HG02973 (cell line): Measurements from ENCODE around the gene NUS1.
A peak's percentile ranks its signal among the peaks of the same experiment; 100 is the strongest.
"Not testable (repeated sequence)": the region's sequence is repeated elsewhere in the genome, so short reads cannot be mapped to it uniquely, and the experiment has no call there.

Experiments
- ATAC-seq: cut with Tn5 transposase; IDR thresholded peaks from one replicate; pipeline ENCODE4 v1.9.1; 2021; ENCODE audit warnings: moderate library complexity; ENCODE audit not compliant: unreplicated experiment

The NUS1 gene

DNA sequence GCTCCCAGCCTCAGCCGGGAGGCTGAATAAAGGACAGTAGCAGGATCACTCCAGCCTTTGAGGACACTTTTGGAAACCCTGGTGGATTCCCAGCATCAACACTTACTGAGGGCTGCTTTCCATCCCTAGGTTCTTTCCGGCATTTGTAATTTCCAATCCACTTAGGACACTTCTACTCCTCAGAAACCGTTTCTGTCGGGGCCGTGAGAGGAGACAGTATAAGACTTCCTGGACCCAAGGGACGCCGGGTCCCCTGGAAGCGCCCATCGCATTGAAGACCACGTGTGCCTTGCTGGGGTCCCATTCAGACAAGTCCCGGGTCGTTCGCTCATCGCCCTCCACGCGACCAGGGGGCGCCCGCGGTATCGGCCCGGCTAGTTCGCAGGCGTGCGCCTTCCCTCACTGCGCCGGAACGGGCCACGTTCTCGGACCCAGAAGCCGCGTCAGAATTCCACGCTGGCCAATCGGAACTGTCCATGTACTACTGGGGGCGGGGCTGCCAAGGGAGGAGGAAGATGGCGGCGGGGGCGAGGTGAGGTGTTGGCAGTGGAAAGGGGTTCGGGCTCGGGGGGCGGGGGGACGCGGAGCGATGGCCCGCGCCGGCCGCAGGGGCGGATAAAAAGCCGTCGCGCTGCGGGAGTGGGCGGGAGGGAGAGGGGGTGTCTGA lies at the start of gene NUS1:
TSS of gene NUS1 (plus strand) at position 479 of the 667 bp plus-strand sequence. CDS start 202 bp downstream, outside the sequence.
- peak; percentile 97 for ATAC-seq

DNA sequence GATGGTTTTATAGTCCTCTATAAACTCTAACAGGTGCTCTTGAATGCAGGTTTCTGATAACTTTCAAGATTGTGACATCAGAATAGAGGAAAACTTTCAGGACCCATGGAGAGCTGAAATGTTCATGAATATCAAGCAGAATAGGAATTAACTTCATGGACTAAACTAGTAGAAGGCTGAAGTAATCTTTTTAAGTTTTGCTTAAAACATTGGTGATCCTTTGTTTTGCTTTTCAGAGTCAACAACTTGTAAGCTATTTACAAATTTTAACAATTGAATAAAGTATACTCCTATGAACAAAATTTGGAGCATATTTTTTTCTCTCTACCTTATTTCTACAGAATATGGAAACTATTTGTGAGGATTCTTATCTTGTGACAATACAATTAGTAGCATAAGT lies 47.7 kb upstream of the NUS1 start:
- no peak for ATAC-seq

DNA sequence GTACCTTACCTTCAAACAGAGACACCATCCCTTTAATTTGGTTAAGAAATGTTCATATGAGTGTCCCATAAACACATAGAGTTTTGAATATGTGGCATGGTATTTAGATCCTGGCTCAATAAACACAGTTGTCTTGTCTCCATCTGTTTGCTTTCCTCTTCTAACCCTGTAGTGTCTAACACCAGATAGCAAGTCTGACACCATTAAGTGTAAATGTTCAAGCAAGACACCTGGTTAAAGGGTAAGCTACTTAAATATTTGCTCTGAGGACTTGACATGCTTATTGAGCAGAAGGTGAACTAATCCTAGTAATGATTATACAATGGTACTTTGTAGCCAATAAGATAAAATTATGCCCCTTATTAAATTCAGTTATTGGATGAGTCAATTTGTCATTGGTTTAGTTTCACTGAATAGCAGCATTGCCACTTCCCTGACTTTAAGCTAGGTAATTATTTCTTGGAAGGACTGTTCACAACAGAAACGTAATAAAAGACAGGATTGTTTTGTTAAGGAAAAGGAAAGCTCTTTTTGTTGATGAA lies 46.1 kb upstream of the NUS1 start:
- no peak for ATAC-seq

DNA sequence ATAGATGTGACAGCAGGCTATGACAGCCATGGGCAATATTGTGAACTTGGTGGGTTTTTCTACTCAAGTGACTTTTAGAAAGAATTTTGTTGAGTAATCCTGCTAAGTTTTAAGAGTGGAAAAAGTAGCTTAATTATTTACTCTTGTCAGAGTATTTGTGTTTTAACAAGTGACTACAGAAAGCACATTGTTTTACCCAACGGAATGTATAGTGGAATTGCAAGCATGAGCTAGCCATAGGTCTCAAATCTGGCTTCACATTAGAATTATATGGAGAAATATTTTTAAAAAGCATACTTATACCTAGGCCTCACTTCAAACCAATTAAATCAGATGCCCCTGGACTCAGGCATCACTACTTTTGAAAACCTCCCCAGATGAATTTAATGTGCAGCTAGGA lies 37.5 kb upstream of the NUS1 start:
- ATAC-seq, result no peak

DNA sequence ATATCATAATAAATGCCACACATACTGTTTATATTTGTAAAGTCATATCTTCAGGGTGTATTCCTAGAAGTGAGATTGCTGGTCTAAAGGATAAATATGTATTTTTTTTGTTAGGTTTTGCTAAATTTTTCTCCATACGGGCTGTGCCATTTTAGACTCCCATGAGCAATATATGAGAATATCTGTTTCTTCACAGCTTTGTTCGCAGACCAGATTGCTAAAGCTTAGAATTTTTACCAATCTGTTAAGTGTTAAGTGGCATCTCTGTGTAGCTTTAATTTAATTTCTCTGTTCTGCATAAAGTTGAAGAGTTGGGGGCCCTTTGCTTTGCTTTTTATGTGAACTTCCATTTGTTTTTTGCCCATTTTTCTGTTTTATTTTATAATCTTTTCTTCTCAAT lies 32.3 kb upstream of the NUS1 start:
- ATAC-seq, result no peak

DNA sequence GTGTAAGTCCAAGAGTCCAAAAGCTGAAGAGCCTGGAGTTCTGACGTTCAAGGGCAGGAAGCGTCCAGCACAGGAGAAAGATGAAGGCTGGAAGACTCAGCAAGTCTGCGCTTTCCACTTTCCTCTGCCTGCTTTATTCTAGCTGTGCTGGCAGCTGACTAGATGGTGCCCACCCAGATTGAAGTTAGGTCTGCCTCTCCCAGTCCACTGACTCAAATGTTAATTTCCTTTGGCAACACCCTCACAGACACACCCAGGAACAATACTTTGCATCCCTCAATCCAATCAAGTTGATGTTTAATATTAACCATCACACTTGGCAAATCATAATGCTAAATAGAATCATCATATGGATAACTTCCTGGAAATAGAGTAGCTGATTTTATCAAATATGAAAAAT lies 23.3 kb upstream of the NUS1 start:
- not testable (repeated sequence) for ATAC-seq

DNA sequence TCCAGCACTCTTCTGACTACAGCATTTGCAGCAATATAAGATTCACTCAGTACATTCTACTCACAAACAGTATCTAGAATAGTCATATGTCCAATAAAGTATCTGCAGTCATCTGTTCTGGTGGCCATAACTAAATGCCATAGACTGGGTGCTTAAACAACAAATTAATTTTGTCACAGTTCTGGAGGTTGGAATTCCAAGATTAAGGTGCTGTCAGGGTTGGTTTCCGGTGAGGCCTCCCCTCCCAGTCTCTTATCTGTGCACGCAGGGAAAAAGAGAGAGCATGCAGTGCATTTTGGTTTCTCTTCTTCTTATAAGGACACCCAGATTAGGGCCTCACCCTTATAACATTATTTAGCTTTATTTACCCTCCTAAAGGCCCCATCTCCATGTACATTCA lies 21.3 kb upstream of the NUS1 start:
- ATAC-seq, result no peak

DNA sequence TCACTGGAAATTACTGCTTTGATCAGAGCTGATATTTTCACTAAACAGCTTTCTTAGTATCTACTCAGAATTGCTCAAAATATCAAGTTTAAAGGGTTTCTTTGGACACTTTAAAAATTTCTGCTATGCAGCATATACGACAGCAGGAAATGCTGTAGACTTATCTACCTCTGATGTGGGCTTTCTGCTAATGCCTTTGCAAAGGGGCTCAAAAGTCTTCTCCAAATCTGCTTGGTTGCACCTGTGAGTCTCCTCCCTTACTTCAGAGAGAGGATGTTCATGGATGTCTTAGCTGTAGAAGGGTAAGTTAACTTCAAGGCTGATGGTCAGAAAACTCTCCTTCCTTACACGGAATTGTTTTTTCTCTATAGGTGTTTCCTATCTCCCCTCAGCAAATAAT lies 19.9 kb upstream of the NUS1 start:
- no peak for ATAC-seq

DNA sequence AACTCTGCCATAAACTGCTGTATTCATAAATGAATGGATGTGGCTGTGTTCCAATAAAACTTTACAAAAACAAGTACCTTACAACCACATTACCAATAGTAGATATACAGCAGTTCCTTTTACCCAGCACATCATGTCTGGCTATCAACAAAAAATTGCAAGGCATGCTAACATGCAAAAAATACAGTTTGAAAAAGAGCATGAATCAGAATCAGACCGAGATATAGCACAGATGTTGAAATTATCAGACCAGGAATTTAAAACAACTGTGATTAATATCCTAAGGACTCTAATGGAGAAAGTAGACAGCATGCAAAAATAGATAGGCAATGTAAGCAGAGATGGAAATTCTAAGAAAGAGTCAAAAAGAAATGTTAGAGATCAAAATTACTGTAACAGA lies 8.4 kb upstream of the NUS1 start:
- ATAC-seq, result no peak

DNA sequence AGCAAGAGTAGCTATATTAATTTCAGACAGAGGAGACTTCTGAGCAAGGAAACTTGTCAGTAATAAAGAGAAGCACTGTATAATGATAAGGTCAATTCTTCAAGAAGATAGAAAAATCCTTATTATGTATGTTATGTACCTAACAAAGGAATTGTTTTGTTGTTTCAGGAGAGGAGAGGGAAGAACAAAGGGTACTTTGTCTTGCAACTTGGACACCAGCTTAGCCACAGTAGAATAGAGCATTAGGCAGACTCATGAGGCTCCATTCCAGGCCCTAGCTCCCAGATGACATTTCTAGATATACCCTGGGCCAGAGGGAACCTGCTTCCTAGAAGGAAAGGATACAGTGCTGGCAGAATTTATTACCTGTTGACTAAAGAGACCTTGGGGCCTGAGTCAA lies 6.5 kb upstream of the NUS1 start:
- no peak for ATAC-seq

DNA sequence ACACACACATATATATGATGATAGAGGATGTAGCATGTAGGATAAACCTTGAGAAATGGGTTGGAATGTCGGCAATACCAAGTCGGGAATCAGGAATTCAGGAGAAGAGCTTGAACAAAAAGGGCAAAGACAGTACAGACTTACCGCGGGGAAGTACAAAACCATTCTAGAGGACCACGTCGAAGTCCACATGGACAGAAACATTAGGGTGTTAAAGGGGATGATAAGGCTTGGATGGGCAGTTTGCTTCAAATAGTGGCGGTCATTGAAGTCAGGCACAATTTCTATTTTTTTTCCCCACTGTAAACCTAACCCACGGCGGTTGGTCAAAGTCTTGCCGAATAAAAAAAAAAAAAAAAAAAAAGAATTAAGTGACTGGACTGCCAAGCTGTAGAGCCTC lies 766 bp upstream of the NUS1 start:
- ATAC-seq, result no peak

DNA sequence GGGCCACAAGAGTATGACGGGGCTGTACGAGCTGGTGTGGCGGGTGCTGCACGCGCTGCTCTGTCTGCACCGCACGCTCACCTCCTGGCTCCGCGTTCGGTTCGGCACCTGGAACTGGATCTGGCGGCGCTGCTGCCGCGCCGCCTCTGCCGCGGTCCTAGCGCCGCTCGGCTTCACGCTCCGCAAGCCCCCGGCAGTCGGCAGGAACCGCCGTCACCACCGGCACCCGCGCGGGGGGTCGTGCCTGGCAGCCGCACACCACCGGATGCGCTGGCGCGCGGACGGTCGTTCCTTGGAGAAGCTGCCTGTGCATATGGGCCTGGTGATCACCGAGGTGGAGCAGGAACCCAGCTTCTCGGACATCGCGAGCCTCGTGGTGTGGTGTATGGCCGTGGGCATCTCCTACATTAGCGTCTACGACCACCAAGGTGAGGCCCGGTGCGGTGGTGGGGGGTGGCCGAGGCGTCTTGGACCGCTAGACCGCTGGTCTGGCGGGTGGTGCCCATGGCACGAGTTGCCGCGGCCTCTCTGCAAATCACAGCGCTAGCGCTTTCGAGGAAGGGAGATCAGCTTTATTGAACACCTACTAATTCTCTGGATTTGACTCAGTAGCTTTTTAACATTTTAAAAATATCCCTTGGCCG lies 511 bp downstream of the NUS1 start:
- peak; percentile 22 for ATAC-seq

DNA sequence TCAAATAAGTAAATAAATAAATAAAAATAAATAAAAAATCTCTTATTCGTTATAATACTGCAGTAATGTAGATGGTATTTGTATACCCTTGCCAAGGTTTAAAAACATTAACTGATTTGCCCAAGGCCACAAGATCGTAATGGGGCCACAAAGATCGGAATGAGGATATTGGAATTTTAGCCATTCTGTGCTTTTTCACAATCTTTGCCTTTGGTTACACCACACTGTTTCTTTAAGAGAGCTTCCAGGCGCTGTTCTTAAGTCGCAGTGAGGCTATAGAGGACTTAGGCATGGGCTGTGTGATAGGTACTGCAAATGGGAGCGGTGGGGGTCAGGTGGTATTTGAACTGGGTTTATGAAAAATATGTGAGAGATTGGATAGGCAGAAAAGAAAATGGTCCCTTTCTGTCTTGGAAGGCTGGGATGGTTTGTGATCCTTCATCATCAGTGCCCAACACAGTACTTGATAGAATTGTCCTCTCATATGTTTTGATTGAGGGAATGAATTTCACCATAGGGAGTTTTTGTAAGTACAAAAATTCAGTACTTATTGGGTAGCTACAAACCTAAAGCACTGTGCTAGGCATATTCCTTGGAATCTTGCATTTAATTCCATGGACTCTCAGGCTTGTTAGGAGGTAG lies 1.4 kb downstream of the NUS1 start:
- ATAC-seq, result no peak

DNA sequence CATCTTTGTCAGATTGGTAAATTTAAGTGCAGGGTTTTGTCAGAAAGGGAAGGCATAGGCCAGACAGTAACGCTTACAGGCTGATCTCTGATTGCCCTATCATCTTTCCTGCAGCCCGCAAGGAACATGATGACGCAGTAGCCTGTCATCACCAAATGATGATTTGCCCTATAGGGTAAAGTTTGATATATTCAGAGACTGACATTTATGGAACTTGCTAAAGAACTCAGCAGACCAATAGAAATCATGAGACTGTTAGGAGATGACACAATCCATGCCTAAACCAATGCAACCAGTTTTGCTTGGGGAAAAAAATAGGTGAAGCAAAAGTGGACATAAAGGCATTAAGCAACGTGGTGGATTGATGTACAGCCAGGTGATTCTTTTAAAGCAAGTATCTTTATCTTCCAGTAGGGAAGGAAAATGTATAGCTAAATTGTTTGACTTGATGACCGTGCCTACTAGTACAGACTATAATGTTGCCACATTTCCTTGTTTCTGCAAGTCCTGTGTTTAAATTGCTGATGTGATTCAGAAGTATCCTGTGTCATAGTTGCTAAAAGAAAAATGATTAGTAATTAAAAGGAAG lies 2.4 kb downstream of the NUS1 start:
- no peak for ATAC-seq

DNA sequence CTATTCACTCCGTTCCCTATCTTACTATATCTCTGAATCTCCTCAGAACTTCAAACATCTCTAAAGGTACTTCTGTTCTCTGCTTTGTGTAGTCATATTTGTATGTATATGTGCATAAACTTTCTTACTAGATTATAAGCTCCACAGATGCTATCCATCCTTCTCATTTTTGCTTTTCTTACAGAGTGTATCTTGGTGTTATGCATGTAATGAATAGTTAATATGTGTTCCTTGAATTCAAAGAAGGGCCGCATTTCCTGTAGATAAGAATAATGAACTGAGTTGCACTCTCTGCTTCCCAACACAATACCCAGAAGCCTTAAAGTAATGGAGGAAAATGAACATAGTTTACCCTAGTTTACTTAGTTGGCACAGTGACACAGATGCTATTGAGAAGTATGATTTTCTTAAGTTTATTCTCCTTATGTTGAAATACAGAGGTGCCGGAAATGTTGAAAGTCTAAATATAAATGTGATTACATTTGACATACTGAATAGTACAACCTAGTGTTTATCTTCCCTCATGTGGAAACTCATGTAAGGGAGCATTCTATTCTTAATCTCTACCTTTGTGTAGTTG lies 6.0 kb downstream of the NUS1 start:
- no peak for ATAC-seq

DNA sequence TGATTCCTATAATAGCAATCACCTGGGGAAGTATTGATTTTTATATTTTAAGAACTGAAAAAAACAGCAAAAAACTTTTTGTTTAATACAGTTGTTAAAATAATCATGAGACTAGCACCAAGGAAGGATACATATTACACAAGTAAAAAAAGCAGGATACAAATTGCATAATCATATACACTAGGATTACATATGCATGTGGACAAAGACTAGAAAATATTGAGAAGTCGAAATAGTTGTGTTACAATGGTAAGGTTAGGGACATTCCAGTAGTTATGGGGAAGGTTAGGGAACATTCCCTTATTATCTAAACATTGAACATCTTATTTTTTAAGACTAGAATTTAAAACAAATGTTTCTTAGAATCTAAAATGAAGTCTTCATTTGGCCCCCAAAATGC lies 9.5 kb downstream of the NUS1 start:
- ATAC-seq, result no peak

DNA sequence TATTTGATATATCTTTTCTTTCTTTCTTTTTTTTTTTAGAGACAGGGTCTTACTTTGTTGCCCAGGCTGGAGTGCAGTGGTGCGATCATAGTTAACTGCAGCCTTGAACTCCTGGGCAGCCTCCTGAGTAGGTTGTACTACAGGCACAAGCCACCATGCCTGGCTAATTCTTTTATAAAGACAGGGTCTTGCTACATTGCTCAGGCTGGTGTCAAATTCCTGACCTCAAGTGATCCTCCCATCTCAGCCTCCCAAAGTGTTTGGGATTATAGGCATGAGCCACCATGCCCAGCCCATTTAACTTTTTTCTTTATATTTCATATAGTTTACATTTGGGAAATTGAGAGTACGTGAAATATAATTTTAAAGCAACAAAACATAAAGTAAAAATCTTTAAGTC lies 10.1 kb downstream of the NUS1 start:
- ATAC-seq, result no peak

DNA sequence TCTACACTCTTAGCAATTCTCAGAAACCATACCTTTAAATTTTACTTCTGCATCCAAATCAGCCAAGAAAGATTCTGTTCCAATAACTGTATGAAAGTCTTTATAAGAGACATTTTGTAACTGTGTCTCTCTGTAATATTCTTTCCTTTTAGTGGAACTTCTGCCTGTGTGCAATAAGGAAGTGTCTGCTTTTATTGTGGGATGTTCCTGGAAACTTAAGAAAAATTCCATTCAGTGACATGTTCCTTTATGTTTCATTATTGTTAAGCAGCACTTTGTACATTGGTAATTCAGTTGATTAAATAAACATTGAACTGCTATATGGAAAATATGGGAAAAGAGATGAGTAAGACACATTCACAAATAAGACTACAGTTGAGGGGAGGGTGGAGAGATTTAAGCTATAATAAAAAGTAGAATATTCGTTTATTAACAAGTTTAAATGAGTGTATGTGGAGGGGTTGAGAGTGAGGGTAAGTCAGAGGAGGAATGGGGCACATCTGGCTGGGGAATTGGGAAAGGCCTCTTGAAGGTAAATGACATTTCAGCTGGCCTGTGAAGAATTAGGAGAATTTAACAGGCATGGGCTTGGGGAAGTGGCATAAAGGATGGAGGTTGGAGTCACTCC lies 11.9 kb downstream of the NUS1 start:
- ATAC-seq, result no peak

DNA sequence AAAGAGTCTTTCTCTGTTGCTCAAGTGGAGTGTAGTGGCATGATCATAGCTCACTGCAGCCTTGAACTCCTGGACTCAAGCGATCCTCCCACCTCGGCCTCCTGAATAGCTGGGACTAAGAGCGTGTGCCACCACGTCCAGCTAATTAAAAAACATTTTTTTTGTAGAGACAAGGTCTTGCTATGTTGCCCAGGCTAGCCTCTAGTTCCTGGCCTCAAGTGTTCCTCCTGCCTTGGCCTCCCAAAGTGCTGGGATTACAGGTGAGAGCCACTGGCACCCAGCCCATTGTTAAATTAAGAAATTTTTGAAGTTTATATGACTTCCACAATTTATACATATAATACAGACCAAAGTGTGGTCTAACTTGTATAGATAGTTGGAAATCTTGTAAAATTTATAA lies 14.3 kb downstream of the NUS1 start:
- not testable (repeated sequence) for ATAC-seq

DNA sequence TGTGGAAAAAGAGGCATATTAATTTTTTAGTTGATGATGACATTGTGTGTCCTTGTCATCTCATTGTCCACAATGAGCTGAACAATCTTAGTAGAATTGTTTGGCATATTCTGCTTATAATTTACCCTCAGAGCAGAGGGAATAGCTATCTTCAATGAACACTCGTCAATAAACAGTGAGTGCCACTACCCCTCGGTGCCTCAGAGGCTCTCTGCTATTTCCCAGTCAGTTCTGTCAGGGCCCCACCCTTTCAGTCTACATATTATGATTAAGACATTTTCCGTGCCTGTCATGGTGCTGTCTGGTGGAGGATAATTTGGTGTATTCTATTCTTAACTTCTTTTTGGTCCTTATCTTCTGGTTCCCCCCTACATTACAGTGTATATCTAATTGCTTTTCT lies 31.2 kb downstream of the NUS1 start:
- no peak for ATAC-seq

DNA sequence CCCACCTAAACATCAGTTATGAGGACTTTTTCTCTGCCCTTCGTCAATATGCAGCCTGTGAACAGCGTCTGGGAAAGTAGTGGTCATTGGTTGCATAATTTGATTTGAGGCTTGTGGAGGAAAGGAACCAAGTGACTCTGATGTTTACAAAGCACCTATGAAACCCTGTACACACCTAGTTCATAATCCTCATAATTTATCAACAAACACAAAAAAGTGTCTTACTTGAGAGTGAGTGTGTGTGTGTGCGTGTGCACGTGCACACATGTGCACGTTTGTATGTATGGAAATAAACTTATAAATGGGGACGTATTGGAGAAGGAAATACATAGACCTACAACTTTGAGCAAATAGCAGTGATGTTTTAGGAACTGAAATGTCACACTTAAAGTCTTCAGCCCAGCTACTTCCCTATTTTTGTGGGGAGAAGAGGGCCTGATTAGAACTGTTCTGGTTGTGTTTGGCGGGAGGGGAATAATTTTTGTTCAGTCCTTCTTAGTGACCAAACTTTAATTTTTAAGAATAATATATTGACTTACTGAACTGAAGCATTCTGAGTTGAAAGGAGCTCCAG lies 31.8 kb downstream of the NUS1 start:
- not testable (repeated sequence) for ATAC-seq
